Activated CD8-positive, alpha-beta memory T cell treated with anti-CD3 and anti-CD28 coated beads, Interleukin-2, amount 10 ng/mL, durations not matched to agents 7 days and 5 days (primary cell): ENCODE data around the gene ERMARD. TPM values are rescaled to one million over a fixed set of nuclear protein-coding genes. Genes with fewer than 3 reads are reported as not detected.
A peak's percentile ranks its signal among the peaks of the same experiment; 100 is the strongest.

ENCODE experiments used
- ATAC-seq: fragments of 150-1000 bp; cut with Tn5 transposase; one replicate; pipeline ENCODE4 v1.10.0; 2021; ENCODE audit warnings: moderate library complexity
- CTCF ChIA-PET: fragments of 350-600 bp; sonication (Branson Sonifier 250); formaldehyde crosslinking; loops from one replicate; lab custom pipeline; 2021; ENCODE audit warnings: antibody characterized with exemption; lab: Charles Lee
- DNase-seq: peaks from one replicate; pipeline ENCODE4 v3.0.0-alpha.2; 2020
- H3K27ac Mint-ChIP-seq: one replicate; pipeline ENCODE4 v1.8.0; 2021; ENCODE audit warnings: mild to moderate bottlenecking, mixed read lengths
- H3K27me3 Mint-ChIP-seq: one replicate; pipeline ENCODE4 v1.8.0; 2021; ENCODE audit warnings: mixed read lengths
- H3K36me3 Mint-ChIP-seq: one replicate; pipeline ENCODE4 v1.8.0; 2021; ENCODE audit warnings: mild to moderate bottlenecking, mixed read lengths
- H3K4me1 Mint-ChIP-seq: one replicate; pipeline ENCODE4 v1.8.0; 2021; ENCODE audit warnings: mixed read lengths
- H3K4me3 Mint-ChIP-seq: one replicate; pipeline ENCODE4 v1.8.0; 2021; ENCODE audit warnings: mild to moderate bottlenecking, moderate library complexity, mixed read lengths
- H3K9me3 Mint-ChIP-seq: one replicate; pipeline ENCODE4 v1.8.0; 2022; ENCODE audit warnings: low read depth, mixed read lengths
- total RNA-seq, 2 experiments: library from RNA; stranded (reverse); gene quantifications; one replicate each; pipeline ENCODE4 v1.2.3, GENCODE V29; 2021

The ERMARD gene
- total RNA-seq: 10 to 100 TPM; 29.3 to 36.7 TPM

GRCh38 chr6:169751242-169752073 lies at the start of gene ERMARD, which contains the start of gene DYNLT2:
Gene ERMARD (plus strand): TSS chr6:169751622. CDS start chr6:169751658, 36 bp downstream.
Gene DYNLT2 (minus strand): TSS chr6:169751572. CDS start chr6:169751458, 114 bp downstream.
- H3K36me3 Mint-ChIP-seq: peaks cover 19% of the 10 kb centered on the region
- H3K27ac Mint-ChIP-seq: peak within 1 kb of the TSS; percentile 98
- H3K4me1 Mint-ChIP-seq: peaks cover 26% of the 10 kb centered on the region

GRCh38 chr6:169701954-169702839 lies 49.2 kb upstream of the ERMARD start, which contains the start of the genes C6orf120 and WDR27:
Gene C6orf120 (plus strand): TSS chr6:169702126. CDS start chr6:169702460, 334 bp downstream.
Gene WDR27 (minus strand): TSS chr6:169702029. CDS start chr6:169689005, 13,024 bp downstream.
- Mint-ChIP-seq H3K9me3 (no peaks in the 10 kb centered on the region), H3K4me1 (peaks cover 49% of the 10 kb centered on the region), H3K27me3 (no peaks in the 10 kb centered on the region), H3K36me3 (peaks cover 21% of the 10 kb centered on the region), H3K27ac (peak within 1 kb of the TSS; percentile 94), H3K4me3 (peak within 1 kb of the TSS; percentile 92)
- CTCF ChIA-PET: interaction anchor here (0.6 to 6.0 kb wide), 5 partner anchors 9 to 197 kb away, joined by 3 to 37 read pairs (median 5); no protein-coding TSS in a partner anchor
- DNase-seq (peak; percentile 97), ATAC-seq (peak; percentile 94)

More at GRCh38 chr6:169751242-169752073, at the start of gene ERMARD, which contains the start of gene DYNLT2:
- H3K9me3 Mint-ChIP-seq: peaks cover 1% of the 10 kb centered on the region
- H3K4me3 Mint-ChIP-seq: peak within 1 kb of the TSS; percentile 89
- no peaks in the 10 kb centered on the region for H3K27me3 Mint-ChIP-seq
- peak; percentile 98 for ATAC-seq
- peak; percentile 96 for DNase-seq
- CTCF ChIA-PET: interaction anchor here (1.1 to 1.7 kb wide), 3 partner anchors 29 to 344 kb away, joined by 3 to 9 read pairs (median 3); no protein-coding TSS in a partner anchor

GRCh38 chr6:169702840-169703246 lies 48.6 kb upstream of the ERMARD start:
- Mint-ChIP-seq H3K36me3 (peaks cover 17% of the 10 kb centered on the region), H3K27me3 (no peaks in the 10 kb centered on the region), H3K4me1 (peaks cover 46% of the 10 kb centered on the region), H3K4me3 (peak overlapping the region; percentile 92), H3K9me3 (no peaks in the 10 kb centered on the region), H3K27ac (peak overlapping the region; percentile 94)
- ATAC-seq (peak; percentile 17), DNase-seq (no peak)
- CTCF ChIA-PET: interaction anchor here (0.6 to 6.0 kb wide), 4 partner anchors 9 to 149 kb away, joined by 3 to 37 read pairs (median 8); no protein-coding TSS in a partner anchor

- no peak overlapping the region for H3K27ac Mint-ChIP-seq
- CTCF ChIA-PET: no interaction called here
- H3K4me3 Mint-ChIP-seq: no peak overlapping the region
- no peaks in the 10 kb centered on the region for H3K27me3 Mint-ChIP-seq
- DNase-seq: no peak
- H3K36me3 Mint-ChIP-seq: peaks cover 25% of the 10 kb centered on the region
- H3K4me1 Mint-ChIP-seq: peaks cover 29% of the 10 kb centered on the region
- ATAC-seq: no peak
- H3K9me3 Mint-ChIP-seq: no peaks in the 10 kb centered on the region
These were observed 43.6 kb upstream of the ERMARD start for GRCh38 chr6:169707772-169708171.

- DNase-seq (no peak), ATAC-seq (no peak)
- no peaks in the 10 kb centered on the region for H3K9me3 Mint-ChIP-seq
- H3K27ac Mint-ChIP-seq: no peak overlapping the region
- peaks cover 20% of the 10 kb centered on the region for H3K36me3 Mint-ChIP-seq
- no peak overlapping the region for H3K4me3 Mint-ChIP-seq
- H3K4me1 Mint-ChIP-seq: peaks cover 17% of the 10 kb centered on the region
- no peaks in the 10 kb centered on the region for H3K27me3 Mint-ChIP-seq
- CTCF ChIA-PET: interaction anchor here (1.2 to 1.6 kb wide), 3 partner anchors 9 to 11 kb away, joined by 4 to 6 read pairs (median 5); no protein-coding TSS in a partner anchor
These were observed 42.1 kb upstream of the ERMARD start for GRCh38 chr6:169709293-169709692.

DNA sequence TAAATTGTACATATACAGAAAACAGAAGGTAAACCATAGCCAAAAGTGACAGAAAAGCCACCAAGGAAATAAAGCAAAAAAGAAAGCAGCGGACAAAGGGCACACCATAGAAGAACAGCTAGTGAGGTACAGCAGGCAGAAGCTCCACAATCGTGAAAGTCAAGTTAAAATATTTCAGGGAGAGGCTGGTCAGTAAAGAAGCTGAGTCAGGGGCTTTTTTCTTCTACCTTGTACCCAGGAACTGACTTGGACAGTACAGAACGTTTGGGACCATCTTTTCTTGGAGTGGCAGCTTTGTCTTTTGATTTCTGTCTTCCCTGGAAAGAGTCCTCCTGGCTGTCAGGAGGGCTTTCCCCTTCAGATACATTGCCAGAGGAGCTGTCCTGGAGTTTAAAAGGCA lies 41.4 kb upstream of the ERMARD start:
- H3K4me3 Mint-ChIP-seq: no peak overlapping the region
- H3K9me3 Mint-ChIP-seq: no peaks in the 10 kb centered on the region
- H3K36me3 Mint-ChIP-seq: peaks cover 21% of the 10 kb centered on the region
- H3K27me3 Mint-ChIP-seq: no peaks in the 10 kb centered on the region
- no peak overlapping the region for H3K27ac Mint-ChIP-seq
- CTCF ChIA-PET: interaction anchor here (1.2 to 1.6 kb wide), 2 partner anchors 8 to 10 kb away, joined by 4 to 6 read pairs; no protein-coding TSS in a partner anchor
- no peak for ATAC-seq
- DNase-seq: no peak
- H3K4me1 Mint-ChIP-seq: peaks cover 12% of the 10 kb centered on the region

DNA sequence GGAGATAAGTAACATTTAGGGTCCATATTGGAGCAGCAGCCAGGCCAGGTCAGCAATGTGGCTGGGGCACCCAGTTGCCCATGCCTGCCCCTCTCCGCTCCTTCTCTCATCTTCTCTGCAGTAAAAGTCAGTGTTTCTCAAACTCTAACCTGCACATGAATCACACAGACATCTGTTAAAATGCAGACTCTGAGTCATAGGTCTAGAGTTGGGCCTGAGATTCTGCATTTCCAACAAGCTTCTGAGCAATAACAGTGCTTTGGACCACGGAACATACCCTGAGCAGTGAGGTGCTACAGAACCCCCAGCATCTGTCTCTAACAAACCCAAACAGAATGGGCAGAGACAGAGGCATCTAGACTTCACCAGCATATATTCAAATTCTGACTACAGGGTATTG lies 37.2 kb upstream of the ERMARD start:
- peaks cover 6% of the 10 kb centered on the region for H3K4me1 Mint-ChIP-seq
- ATAC-seq (no peak), DNase-seq (no peak)
- H3K36me3 Mint-ChIP-seq: peaks cover 36% of the 10 kb centered on the region
- no peak overlapping the region for H3K27ac Mint-ChIP-seq
- no peaks in the 10 kb centered on the region for H3K27me3 Mint-ChIP-seq
- H3K4me3 Mint-ChIP-seq: no peak overlapping the region
- CTCF ChIA-PET: no interaction called here
- H3K9me3 Mint-ChIP-seq: no peaks in the 10 kb centered on the region

GRCh38 chr6:169714595-169714994 lies 36.8 kb upstream of the ERMARD start:
- Mint-ChIP-seq H3K27me3 (no peaks in the 10 kb centered on the region), H3K36me3 (peaks cover 37% of the 10 kb centered on the region), H3K9me3 (no peaks in the 10 kb centered on the region), H3K4me1 (peaks cover 10% of the 10 kb centered on the region), H3K4me3 (no peak overlapping the region), H3K27ac (no peak overlapping the region)
- DNase-seq: no peak
- no peak for ATAC-seq
- CTCF ChIA-PET: interaction anchor here (1.9 kb wide), 1 partner anchor 11 kb away, joined by 5 read pairs; no protein-coding TSS in a partner anchor

GRCh38 chr6:169719117-169719516 lies 32.3 kb upstream of the ERMARD start:
- no peak overlapping the region for H3K27ac Mint-ChIP-seq
- H3K27me3 Mint-ChIP-seq: no peaks in the 10 kb centered on the region
- peaks cover 26% of the 10 kb centered on the region for H3K4me1 Mint-ChIP-seq
- H3K36me3 Mint-ChIP-seq: peaks cover 34% of the 10 kb centered on the region
- no peaks in the 10 kb centered on the region for H3K9me3 Mint-ChIP-seq
- H3K4me3 Mint-ChIP-seq: no peak overlapping the region
- ATAC-seq (no peak), DNase-seq (no peak)
- CTCF ChIA-PET: interaction anchor here (0.9 to 4.8 kb wide), 3 partner anchors 10 to 207 kb away, joined by 3 to 37 read pairs (median 5); partner anchors contain the start of genes C6orf120 and WDR27

- no peaks in the 10 kb centered on the region for H3K27me3 Mint-ChIP-seq
- H3K36me3 Mint-ChIP-seq: peaks cover 28% of the 10 kb centered on the region
- DNase-seq: no peak
- peak overlapping the region; percentile 9 for H3K4me3 Mint-ChIP-seq
- CTCF ChIA-PET: interaction anchor here (0.9 to 4.8 kb wide), 6 partner anchors 10 to 208 kb away, joined by 3 to 37 read pairs (median 4); partner anchors contain the start of genes C6orf120 and WDR27
- no peaks in the 10 kb centered on the region for H3K9me3 Mint-ChIP-seq
- ATAC-seq: no peak
- H3K4me1 Mint-ChIP-seq: peaks cover 30% of the 10 kb centered on the region
- peak overlapping the region; percentile 35 for H3K27ac Mint-ChIP-seq
These were observed 31.1 kb upstream of the ERMARD start for GRCh38 chr6:169720207-169720855.

DNA sequence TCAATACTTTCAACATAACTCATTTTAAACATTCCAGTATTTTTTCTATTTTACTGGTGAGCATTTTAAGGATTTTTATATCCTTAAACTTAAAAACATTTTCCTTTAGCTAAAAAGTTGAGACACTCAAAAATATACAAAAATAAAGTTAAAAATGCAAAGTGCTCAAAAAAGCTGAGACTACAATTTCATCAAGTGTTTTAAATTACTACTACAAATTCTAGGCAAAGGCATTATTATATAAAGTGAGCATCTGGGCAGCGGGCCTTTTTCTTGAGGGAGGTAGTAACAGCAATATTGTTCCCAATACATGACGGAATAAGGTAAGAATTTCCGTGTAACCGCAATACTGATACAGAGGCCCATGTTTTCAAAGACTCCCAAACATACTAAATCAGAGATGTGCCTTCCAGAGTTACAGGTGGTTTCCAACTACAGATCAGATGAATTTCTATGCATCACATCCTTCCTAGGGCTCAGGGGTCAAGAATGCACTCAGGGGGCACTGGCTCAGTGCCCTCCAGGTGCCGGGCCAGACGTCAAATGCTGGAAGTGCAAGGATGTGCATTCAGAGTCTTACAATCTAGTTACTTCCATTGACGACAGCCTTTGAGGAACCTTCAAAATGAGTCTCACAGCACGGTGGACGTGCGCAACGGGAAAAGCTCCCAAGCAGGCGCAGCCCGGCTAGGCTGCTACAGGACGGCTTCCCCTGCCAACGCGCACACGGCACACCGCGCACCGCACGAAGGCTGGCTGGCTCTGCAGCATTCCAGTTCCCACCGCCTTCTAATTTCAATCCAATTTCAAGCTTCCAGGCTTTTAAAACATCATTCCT lies 28.8 kb upstream of the ERMARD start:
- Mint-ChIP-seq H3K9me3 (no peaks in the 10 kb centered on the region), H3K4me3 (peak overlapping the region; percentile 86), H3K36me3 (peaks cover 14% of the 10 kb centered on the region), H3K27me3 (no peaks in the 10 kb centered on the region), H3K27ac (peak overlapping the region; percentile 94), H3K4me1 (peaks cover 35% of the 10 kb centered on the region)
- CTCF ChIA-PET: interaction anchor here (1.6 to 3.2 kb wide), 4 partner anchors 17 to 109 kb away, joined by 3 to 11 read pairs (median 10); partner anchors contain the start of genes C6orf120 and WDR27
- peak; percentile 60 for DNase-seq
- peak; percentile 41 for ATAC-seq
